Measurements from ENCODE around the gene METTL5.

The METTL5 gene

GRCh38 chr2:169781249-169782013 is 43.3 kb downstream of the METTL5 start:
- DNase-seq (ENCODE audit: low spot score) = no peak

DNA sequence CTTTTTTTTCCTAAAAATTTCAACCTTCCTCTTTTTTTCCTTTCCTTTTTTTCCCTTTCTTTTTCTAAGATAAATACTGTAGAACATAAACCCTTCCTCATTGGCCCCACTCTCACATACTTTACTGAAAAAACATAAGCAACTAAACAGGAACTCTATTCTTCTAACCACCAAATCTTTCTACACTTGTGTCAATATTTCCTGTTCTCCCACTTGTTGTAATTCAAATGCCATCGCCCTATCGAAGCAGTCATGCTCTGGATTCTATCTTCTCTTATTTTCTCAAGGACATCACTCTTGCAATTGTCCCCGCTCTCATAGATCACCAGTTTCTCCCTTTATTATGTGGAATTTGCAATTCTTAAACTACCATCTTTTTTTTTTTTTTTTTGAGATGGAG is 46.3 kb downstream of the METTL5 start:
- no peak for DNase-seq (ENCODE audit: low spot score)

DNA sequence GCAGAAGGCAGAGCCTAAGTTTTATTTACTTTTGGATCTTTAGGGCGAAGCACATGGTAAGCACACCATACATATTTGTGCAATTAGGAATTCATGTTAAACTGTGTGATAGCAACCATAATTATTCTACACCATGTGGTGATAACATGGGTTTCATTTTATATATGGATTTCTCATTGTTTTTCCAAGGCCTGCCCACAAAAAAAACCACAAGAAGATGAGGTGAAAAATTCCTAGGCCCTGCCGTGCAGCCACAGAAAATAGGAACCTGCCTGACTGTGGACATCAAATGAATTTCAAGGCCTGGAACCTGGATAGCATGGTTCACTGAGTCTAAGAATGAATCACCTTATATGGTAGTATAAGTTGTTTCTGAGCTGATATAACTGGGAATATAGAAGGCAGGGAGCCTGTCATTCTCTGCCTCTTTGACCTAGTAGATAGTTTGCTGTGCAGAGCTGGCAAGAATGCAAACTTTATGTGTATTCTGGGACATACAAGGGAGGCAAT is 48.4 kb downstream of the METTL5 start:
- no peak for DNase-seq (ENCODE audit: low spot score)

DNA sequence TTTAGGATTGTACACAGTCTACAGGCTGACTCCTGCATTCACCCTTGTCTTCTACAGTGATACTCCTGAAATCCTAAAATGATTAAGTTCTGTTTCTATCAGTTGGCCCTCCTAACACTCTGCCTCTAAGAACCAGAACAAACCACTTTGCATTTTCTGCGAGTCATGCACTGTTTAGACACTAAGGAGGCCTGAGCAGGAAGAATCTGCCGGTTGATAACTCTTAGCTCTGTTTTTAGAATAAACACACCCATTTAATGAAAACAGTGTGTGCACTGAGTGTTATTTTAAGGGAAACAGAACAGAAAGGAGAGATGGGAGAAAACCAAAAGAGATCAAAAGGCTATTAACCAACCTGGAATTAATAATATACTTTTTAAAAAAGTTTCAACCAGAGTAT is 48.9 kb downstream of the METTL5 start:
- no peak for DNase-seq (ENCODE audit: low spot score)

DNA sequence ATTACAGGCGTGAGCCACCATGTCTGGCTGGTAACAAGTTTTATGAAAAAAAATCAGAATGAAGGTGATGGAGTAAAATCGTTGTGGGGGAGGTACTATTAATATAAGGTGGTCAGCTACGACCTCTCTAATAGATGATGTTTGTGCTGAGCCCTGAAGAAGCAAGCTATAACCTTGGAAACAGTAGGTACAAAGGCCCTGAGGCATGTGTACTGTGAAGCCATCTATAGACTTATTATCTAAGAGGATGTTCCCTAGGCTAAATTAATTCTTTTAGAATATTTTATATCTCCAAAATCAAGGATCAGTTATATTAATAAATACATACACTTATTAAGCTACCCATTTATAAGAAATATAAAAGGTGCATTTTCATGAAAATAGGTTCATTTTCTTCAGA is 49.4 kb downstream of the METTL5 start:
- DNase-seq (ENCODE audit: low spot score) = no peak

DNA sequence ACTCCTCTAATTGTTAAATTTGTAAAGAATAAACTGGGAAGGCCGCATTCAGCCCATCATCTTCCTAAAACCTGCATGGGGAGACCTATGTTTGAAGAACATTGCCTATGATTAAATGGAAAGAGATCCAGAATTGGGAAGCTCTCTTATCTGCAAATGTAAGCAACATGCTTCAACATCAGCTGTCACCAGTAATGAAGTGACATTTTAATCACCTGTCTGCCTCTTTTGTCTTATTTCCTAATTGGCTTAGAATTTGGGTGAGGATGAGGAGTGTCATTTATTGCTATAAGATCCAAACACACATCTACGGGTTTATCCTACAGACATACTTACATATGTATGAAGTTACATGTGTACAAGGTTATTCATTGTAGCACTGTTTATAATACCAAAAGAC is 52.1 kb downstream of the METTL5 start:
- DNase-seq (ENCODE audit: low spot score) = no peak

- DNase-seq (ENCODE audit: low spot score) = no peak
Observed at GRCh38 chr2:169771612-169772011, 53.1 kb downstream of the METTL5 start.

GRCh38 chr2:169771021-169771420 is 53.7 kb downstream of the METTL5 start:
- no peak for DNase-seq (ENCODE audit: low spot score)

DNA sequence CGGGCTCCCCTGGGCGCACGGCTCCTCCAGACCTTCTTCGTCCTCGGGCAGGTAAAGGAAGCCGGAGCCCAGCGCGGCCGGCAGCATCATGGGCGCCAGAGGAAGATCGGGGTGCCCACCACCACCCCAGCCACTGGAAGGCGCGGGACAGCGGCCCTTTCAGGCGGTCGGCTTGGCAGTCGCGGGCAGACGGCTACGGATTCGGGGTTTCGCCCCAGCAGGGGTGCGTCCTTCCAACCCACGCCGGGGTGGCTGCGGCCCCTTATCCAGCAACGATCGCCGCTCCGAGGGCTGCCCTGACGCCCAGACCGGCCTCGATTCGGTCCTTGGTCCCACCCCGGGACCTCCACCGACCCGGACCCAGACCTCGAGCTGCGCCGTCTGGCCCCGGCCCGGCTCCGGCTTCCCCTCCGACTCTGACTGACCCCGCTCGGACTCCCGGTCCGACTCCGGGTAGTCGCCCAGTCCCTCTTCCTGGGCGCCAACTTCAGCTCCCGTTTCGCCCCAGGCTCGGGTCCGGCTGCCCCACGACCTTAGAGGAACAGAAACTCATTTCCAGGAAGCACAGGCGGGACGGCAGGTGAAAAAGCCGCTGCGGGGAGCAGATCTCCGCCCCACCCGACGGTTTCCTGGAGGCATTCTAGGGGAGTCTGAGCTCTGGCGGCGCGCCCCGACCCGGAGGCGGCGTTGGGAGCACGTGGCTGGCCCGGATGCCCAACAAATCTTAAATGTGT is 56.3 kb downstream of the METTL5 start:
- no peak for DNase-seq (ENCODE audit: low spot score)

DNA sequence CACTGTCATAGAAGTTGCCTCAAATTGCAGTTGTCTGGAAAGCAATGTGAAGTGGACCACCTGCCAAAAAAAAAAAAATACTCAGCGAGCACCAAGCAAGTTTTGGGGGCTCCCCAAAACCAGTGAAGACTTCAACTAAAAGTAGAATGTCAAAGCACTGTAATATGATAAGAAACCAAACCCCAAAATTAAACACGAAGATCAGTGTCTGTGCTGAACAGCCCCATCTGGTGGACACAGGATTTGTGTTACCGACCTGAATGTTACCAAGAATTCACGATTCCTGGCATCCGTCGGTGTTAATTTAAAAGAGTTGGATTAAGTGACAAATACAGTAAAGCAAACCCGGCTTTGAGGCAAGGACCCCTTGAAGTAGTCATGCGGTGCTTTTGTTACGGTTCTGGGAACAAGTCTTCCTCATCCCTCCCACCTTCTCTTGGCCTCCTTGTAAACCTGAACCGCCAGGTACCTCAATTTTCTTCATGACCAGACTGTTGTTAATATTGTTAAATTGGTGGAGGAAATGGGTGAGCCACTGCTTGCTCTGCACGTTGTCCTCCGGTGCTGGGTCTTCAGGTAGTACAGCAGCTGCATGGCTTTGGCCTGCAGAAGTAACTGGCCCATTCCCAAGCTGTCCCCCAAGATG is 57.3 kb downstream of the METTL5 start:
- peak; percentile 65 for DNase-seq (ENCODE audit: low spot score)

GRCh38 chr2:169765523-169765922 is 59.2 kb downstream of the METTL5 start:
- no peak for DNase-seq (ENCODE audit: low spot score)

DNA sequence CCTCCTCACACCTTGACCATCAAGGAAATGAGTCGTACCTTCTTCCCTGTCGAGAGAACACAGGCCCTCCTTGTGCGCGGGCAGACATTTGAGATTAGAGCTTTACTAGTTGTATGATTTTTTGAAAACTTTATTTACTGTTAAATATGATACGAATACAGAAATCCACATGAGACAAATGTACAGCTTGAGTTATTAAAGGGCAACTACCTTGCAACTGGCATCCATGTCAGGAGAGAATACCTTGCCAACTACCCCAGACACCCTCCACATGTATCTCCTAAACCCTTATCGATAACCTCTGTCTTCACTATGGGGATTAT is 62.8 kb downstream of the METTL5 start:
- DNase-seq (ENCODE audit: low spot score) = no peak

Data from pons (tissue), 1 donor.